Colonic mucosa (tissue), 4 donors: Measurements from ENCODE around the gene IL34. TPM values are rescaled to one million over a fixed set of nuclear protein-coding genes. Genes with fewer than 3 reads are reported as not detected.

Source experiments
- DNase-seq: peaks from one replicate; pipeline ENCODE4 v3.0.0-alpha.2; 2020
- H3K27ac ChIP-seq: fragments of 200-600 bp; one replicate; pipeline ENCODE4 v1.8.0; 2021
- H3K27me3 ChIP-seq: fragments of 200-600 bp; one replicate; pipeline ENCODE4 v1.8.0; 2021
- H3K36me3 ChIP-seq: fragments of 200-600 bp; one replicate; pipeline ENCODE4 v1.8.0; 2021
- H3K4me1 ChIP-seq: fragments of 200-600 bp; one replicate; pipeline ENCODE4 v1.8.0; 2021; ENCODE audit warnings: mild to moderate bottlenecking
- H3K4me3 ChIP-seq: fragments of 200-600 bp; one replicate; pipeline ENCODE4 v1.8.0; 2021
- H3K9ac ChIP-seq, 2 donors: one replicate each; pipeline ENCODE4 v1.7.0; 2013; ENCODE audit warnings: control low read depth in 2 of 2, low read depth in 2 of 2, low read length in 2 of 2
- H3K9me3 ChIP-seq: fragments of 200-600 bp; one replicate; pipeline ENCODE4 v1.8.0; 2021
- CTCF ChIP-seq: fragments of 200-600 bp; IDR thresholded peaks from one replicate; pipeline ENCODE4 v1.8.0; 2022; ENCODE audit warnings: antibody characterized with exemption, mild to moderate bottlenecking
- intact Hi-C: fragments of 100-400 bp; cut with DNase I; formaldehyde crosslinking; loops from one replicate; pipeline ENCODE4 v1.14.1; 2022
- total RNA-seq, 2 donors: library from RNA; stranded (reverse); fragmentation: NEBNext Ultra II Directional in 1 of 2; extraction: Animal tissue kit (Norgen Biotek cat#: 25700) in 1 of 2; gene quantifications; one replicate each; pipeline ENCODE4 v1.2.1, GENCODE V29; 2021
- donor health status: healthy.
- donor health status: DM: no; HTN: no; CAD: no.
- donor health status: DM: no; HTN: no; CAD: no.

The IL34 gene
- total RNA-seq, 2 donors from 2014 or later = 1.1 to 2.8 TPM

- no peak overlapping the region for H3K4me3 ChIP-seq
- intact Hi-C loops = loop anchor here (2.0 kb wide), 1 partner anchor 89 kb away; no protein-coding TSS in a partner anchor
Observed at GRCh38 chr16:70681382-70682238, 35.3 kb downstream of the IL34 start.

GRCh38 chr16:70682239-70683145, 36.1 kb downstream of the IL34 start:
- TF ChIP-seq CTCF = no peak
- no peaks in the 10 kb centered on the region for H3K36me3 ChIP-seq
- H3K4me1 ChIP-seq = no peaks in the 10 kb centered on the region
- no peaks in the 10 kb centered on the region for H3K27me3 ChIP-seq
- no peaks in the 10 kb centered on the region for H3K9me3 ChIP-seq
- intact Hi-C loops = no loop called here
- no peak overlapping the region for H3K27ac ChIP-seq
- no peak overlapping the region for H3K4me3 ChIP-seq
- DNase-seq = no peak
- peak overlapping the region in 1 of 2 donors; percentile 46 for H3K9ac ChIP-seq

More at GRCh38 chr16:70681382-70682238, 35.3 kb downstream of the IL34 start:
- Histone ChIP-seq H3K4me1 (no peaks in the 10 kb centered on the region), H3K27ac (no peak overlapping the region), H3K9ac (peak overlapping the region in 1 of 2 donors; percentile 46), H3K27me3 (no peaks in the 10 kb centered on the region), H3K36me3 (no peaks in the 10 kb centered on the region), H3K9me3 (no peaks in the 10 kb centered on the region)
- TF ChIP-seq CTCF = no peak
- DNase-seq = no peak

- DNase-seq = no peak
- H3K27me3 ChIP-seq = no peaks in the 10 kb centered on the region
- peak overlapping the region in 1 of 2 donors; percentile 46 for H3K9ac ChIP-seq
- no peak overlapping the region for H3K4me3 ChIP-seq
- no peak for TF ChIP-seq CTCF
- no peaks in the 10 kb centered on the region for H3K9me3 ChIP-seq
- H3K27ac ChIP-seq = no peak overlapping the region
- H3K36me3 ChIP-seq = no peaks in the 10 kb centered on the region
- no peaks in the 10 kb centered on the region for H3K4me1 ChIP-seq
- intact Hi-C loops = no loop called here
Observed at GRCh38 chr16:70683146-70683944, 37.0 kb downstream of the IL34 start.

DNA sequence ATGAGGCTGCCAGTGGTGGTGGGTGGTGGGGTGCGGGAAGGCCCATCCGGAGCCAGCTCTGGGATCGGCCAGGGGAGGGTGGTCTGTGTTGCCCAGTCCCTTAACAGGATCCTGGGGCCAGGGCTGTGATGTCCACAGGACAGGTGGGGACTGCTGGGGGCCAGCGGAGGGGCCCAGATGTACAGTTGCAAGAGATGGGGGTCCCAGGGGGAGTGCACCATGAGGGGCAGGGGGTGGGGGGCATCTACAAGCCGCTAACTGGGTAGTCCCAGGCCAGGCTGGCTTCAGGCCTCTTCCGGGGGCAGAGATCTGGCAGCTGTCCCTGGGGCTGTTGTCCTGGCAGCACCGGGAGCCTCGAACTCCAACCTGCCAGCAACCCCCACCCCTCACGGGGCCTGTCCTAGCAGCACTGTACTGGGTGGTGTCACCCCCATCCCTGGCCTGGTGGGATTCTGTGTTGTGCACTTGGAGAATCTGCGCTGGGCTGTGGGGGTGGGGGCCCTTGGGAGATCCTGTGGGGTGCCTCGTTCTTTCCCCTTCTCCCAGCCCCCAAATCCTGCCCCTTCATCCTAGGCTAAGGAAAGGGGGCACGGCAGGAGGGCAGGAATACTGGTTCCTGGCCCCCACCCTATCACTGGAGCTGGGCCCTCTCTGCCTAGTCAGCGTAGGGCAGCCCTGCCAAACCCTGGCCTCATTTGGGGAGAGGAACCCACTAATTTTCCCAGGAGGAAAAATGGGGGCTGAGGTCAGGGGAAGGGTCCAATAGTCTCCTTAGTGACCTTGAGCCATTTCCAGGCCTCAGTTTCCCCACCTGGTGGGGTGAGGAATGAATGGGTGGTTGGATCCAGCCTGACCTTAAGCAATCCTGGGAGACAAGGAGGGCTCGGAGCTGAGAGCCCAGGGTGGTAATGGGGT, 38.0 kb downstream of the IL34 start:
- no peaks in the 10 kb centered on the region for H3K27me3 ChIP-seq
- H3K9me3 ChIP-seq = no peaks in the 10 kb centered on the region
- H3K36me3 ChIP-seq = no peaks in the 10 kb centered on the region
- H3K27ac ChIP-seq = no peak overlapping the region
- intact Hi-C loops = no loop called here
- TF ChIP-seq CTCF = no peak
- no peak for DNase-seq
- no peaks in the 10 kb centered on the region for H3K4me1 ChIP-seq
- peak overlapping the region; percentile 50 for H3K4me3 ChIP-seq
- peak overlapping the region; percentile 51 to 66 for H3K9ac ChIP-seq
